Activated T-cell treated with anti-CD3 and anti-CD28 coated beads for 24 hours (primary cell): ENCODE data around the gene RPL18A.

ENCODE experiments used
- DNase-seq: peaks from one replicate; pipeline ENCODE4 v3.0.0-alpha.2; 2020; ENCODE audit warnings: low read depth

The RPL18A gene

GRCh38 chr19:17841810-17842662 lies 17.7 kb upstream of the RPL18A start:
- peak; percentile 68 for DNase-seq

GRCh38 chr19:17842663-17843291 lies 16.9 kb upstream of the RPL18A start:
- DNase-seq, result no peak

GRCh38 chr19:17843292-17843827 lies 16.4 kb upstream of the RPL18A start:
- DNase-seq, result no peak

- no peak for DNase-seq
Measured at GRCh38 chr19:17843908-17844490, 15.7 kb upstream of the RPL18A start.

GRCh38 chr19:17846146-17846545 lies 13.6 kb upstream of the RPL18A start:
- no peak for DNase-seq

GRCh38 chr19:17847538-17848366 lies 12.0 kb upstream of the RPL18A start, which contains the start of gene JAK3:
Gene JAK3, minus strand, starts transcription at chr19:17847982. Its CDS starts 3,565 bp downstream, at chr19:17844417.
- DNase-seq, result peak; percentile 86

GRCh38 chr19:17848595-17849292 lies 11.0 kb upstream of the RPL18A start:
- no peak for DNase-seq

- DNase-seq, result no peak
Measured at GRCh38 chr19:17854061-17854460, 5.6 kb upstream of the RPL18A start.

- peak; percentile 89 for DNase-seq
Measured at GRCh38 chr19:17855280-17856152, 4.2 kb upstream of the RPL18A start.

GRCh38 chr19:17860331-17860992 lies 752 bp downstream of the RPL18A start:
- no peak for DNase-seq

GRCh38 chr19:17860993-17861360 lies 1.3 kb downstream of the RPL18A start:
- no peak for DNase-seq

- DNase-seq, result no peak
Measured at GRCh38 chr19:17861542-17862402, 2.1 kb downstream of the RPL18A start.

- DNase-seq, result no peak
Measured at GRCh38 chr19:17862711-17863519, 3.2 kb downstream of the RPL18A start.

- DNase-seq, result no peak
Measured at GRCh38 chr19:17863520-17864182, 3.9 kb downstream of the RPL18A start.

GRCh38 chr19:17865364-17866311 lies 5.9 kb downstream of the RPL18A start:
- no peak for DNase-seq

- DNase-seq, result no peak
Measured at GRCh38 chr19:17866312-17866963, 6.7 kb downstream of the RPL18A start.
